ENCODE results near the gene C19orf44. TPM values are rescaled to one million over a fixed set of nuclear protein-coding genes. Genes with fewer than 3 reads are reported as not detected.
A peak's percentile ranks its signal among the peaks of the same experiment; 100 is the strongest.
"Not testable (repeated sequence)": the region's sequence is repeated elsewhere in the genome, so short reads cannot be mapped to it uniquely, and the experiment has no call there.

C19orf44 gene
- total RNA-seq, 1 donor from 2014 or later: 3.3 TPM

DNA sequence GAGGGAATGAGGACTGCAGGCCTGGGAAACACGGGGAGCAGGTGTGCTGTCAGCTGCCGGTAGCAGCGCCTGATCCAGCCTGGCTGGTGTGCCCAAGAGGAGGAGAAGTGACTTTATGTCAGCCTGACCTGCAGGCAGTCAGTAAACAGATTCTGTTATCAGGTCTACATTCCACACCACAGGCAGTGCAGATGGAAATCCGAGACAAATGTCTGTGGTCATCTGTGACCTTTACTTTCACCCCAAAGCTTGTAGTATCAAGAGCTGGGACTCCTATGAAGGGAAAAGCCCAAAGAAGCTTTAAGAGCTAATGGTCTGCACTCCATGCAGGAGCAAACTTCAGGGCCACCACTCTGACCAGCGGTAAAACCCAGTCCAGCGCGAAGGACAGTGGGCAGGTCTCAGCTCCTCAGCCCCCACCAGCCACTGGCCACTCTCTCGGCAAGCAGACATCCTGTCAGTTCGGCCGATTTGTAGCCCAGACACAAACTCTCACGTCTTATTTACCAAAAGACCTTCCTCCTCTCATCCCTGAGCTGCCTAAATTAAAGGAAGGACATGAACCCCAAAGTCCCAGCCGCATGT lies 32.1 kb upstream of the C19orf44 start:
- DNase-seq (ENCODE audit: missing footprints) (no peak), ATAC-seq (no peak)
- intact Hi-C loops (cut with DNase I): no loop called here

GRCh38 chr19:16465239-16465638 lies 31.0 kb upstream of the C19orf44 start:
- intact Hi-C loops (cut with DNase I): no loop called here
- DNase-seq (ENCODE audit: missing footprints) (no peak), ATAC-seq (no peak)

DNA sequence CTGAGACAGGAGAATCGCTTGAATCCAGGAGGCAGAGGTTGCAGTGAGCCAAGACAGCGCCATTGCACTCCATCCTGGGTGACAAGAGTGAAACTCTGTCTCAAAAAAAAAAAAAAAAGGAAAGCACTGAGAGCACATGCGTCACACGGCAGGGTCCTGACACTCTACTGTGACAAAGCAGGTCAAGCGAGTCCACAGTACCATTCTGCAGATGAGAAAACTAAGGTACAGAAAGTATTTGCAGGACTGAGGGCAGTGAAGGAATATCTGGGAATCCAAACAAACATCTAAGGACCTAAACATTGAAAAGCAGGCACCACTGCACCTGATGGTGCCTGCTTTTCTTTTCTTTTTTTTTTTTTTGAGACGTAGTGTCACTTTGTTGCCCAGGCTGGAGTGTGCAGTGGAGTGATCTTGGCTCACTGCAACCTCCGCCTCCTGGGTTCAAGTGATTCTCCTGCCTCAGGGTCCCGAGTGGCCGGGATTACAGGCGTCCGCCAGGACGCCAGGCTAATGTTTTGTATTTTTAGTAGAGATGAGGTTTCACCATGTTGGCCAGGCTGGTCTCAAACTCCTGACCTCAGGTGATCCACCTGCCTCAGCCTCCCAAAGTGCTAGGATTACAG lies 29.3 kb upstream of the C19orf44 start:
- DNase-seq (ENCODE audit: missing footprints); ATAC-seq; intact Hi-C loops (cut with DNase I): not testable (repeated sequence)

- intact Hi-C loops (cut with DNase I): no loop called here
- no peak for ATAC-seq
- peak; percentile 75 for DNase-seq (ENCODE audit: missing footprints)
Measured at GRCh38 chr19:16467581-16467980, 28.6 kb upstream of the C19orf44 start.

DNA sequence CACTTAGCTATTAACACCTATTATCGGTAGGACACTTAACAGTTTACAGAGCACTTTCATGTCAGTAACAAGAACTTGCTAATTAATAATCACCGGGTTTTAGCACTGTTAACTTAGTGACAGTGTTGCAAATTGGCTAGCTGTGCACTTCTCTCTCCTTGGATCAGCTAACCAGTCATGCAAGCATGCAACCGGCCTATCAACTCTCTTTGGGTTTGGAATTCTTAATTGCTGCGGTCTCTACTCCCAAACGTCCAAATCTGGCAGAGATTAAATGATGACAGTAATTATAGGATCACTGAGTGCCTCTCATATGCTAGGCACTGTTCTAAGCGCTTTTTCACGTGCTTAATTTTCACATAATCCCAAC lies 25.7 kb upstream of the C19orf44 start:
- DNase-seq (ENCODE audit: missing footprints) (no peak), ATAC-seq (no peak)
- intact Hi-C loops (cut with DNase I): no loop called here

DNA sequence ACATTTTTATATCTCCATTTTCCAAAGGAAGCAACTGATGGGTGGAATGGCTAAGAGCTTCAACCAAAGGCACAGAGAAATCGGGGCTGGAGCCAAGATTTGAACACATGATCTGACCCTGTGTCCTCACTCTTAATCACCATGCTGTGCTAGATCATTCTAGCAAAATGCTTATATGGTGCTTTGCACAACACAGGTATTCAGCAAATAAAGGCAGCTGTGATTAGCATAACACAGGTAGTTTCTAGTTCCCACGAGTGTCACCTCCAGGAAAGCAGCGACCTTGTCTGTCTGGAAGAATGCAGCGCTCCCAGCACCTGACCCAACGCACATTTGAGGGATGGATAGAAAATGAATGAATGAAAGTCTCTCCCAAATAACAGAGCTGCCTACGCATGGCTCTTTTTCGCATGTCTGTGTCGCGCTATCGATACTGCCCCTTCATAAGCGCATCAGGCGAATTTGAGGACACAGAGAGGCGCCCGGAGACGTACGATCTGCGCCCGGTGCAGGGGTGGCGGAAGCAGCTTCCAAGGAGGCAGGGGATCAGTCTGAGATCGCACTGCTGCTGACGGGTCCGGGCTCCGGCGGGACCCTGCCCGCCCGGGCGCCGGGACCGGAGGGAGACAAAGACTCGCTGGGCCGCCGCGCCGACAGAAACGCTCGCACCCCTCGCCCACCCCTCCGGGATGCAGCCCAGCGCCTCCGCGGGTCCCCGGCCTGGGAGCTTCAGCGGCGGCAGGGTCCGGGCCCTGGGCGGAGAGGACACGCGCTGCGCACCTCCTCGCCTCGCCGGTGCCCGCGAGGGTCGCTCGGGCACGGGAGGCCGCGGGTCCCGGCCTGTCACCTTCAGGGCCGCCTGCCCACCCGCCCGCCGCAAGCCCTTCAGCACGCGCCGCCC lies 25.0 kb upstream of the C19orf44 start:
- intact Hi-C loops (cut with DNase I): no loop called here
- ATAC-seq (no peak), DNase-seq (ENCODE audit: missing footprints) (no peak)

GRCh38 chr19:16472559-16472899 lies 23.7 kb upstream of the C19orf44 start:
- DNase-seq (ENCODE audit: missing footprints); ATAC-seq; intact Hi-C loops (cut with DNase I): not testable (repeated sequence)

DNA sequence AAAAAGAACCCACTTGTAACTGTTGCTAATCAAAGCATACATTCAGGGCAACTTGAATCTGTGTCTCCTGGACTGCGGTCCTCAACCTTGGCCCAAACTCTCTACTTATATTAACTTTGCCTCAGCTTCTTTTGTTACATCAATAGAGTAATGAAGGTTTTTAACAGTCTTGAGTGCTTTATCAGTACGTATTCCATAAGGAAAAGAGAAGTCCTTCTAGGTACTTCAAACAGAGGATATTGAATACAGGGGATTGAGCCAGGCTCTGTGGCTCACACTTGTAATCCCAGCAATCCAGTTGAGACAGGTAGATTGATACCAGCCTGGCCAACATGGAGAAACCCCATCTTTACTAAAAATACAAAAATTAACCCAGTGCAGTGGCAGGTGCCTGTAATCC lies 23.2 kb upstream of the C19orf44 start:
- DNase-seq (ENCODE audit: missing footprints) (no peak), ATAC-seq (no peak)
- intact Hi-C loops (cut with DNase I): no loop called here

DNA sequence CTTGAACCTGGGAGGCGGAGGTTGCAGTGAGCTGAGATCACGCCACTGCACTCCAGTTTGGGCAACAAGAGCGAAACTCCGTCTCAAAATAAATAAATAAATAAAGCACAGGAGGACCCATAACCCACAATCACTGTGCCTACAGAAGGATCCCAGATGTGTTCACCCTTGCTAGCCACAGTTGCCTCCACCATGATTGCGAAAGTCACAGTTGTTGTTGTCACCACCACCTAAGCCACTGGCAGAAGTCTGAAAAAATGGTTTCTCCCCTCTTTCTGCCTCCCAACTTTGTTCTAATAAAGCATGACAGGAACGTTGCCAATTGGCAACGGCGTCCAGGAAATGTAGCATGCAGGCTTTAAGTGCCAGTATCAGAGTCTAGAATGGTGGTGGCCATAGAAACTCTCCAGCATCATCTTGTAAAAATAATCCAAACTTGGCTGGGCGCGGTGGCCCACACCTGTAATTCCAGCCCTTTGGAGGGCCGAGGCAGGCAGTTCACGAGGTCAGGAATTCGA lies 22.3 kb upstream of the C19orf44 start:
- DNase-seq (ENCODE audit: missing footprints) (no peak), ATAC-seq (no peak)
- intact Hi-C loops (cut with DNase I): no loop called here

- no peak for ATAC-seq
- intact Hi-C loops (cut with DNase I): no loop called here
- DNase-seq (ENCODE audit: missing footprints): no peak
Measured at GRCh38 chr19:16476401-16476800, 19.8 kb upstream of the C19orf44 start.

DNA sequence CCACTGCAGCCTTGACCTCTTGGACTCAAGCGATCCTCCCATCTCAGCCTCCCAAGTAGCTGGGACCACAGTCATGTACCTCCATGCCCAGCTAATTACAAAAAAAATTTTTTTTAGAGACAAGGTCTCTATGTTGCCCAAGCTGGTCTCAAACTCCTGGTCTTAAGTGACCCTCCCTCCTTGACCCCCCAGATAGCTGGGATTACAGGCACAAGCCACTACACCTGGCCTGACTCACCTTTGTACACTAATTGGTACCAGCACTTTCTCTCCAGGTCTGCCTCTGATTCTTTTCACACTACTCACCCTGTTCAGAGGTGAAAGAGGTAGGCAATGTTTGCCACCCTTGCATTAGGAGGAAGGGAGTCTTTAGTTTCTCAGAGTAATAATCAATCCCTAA lies 18.9 kb upstream of the C19orf44 start:
- no peak for ATAC-seq
- intact Hi-C loops (cut with DNase I): no loop called here
- no peak for DNase-seq (ENCODE audit: missing footprints)

- ATAC-seq (no peak), DNase-seq (ENCODE audit: missing footprints) (no peak)
- intact Hi-C loops (cut with DNase I): no loop called here
Measured at GRCh38 chr19:16482745-16483144, 13.4 kb upstream of the C19orf44 start.

DNA sequence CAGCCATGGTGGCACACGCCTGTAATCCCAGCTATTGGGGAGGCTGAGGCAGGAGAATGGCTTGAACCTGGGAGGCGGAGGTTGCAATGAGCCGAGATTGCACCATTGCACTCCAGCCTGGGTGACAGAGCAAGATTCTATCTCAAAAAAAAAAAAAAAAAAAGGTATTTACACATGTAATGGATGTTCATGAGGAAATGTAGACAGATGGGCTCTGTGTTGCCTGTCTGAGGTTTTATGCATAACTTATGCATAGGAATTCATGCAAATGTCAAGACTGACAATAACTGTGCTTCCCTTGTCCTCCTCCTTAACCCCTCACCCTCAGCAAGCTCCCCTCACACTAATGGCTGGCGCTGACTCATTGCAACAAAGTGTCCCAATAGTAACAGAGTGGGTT lies 9.7 kb upstream of the C19orf44 start:
- DNase-seq (ENCODE audit: missing footprints); ATAC-seq: not testable (repeated sequence)
- intact Hi-C loops (cut with DNase I): loop anchor here (5.0 kb wide), 1 partner anchor 59 kb away; no protein-coding TSS in a partner anchor

DNA sequence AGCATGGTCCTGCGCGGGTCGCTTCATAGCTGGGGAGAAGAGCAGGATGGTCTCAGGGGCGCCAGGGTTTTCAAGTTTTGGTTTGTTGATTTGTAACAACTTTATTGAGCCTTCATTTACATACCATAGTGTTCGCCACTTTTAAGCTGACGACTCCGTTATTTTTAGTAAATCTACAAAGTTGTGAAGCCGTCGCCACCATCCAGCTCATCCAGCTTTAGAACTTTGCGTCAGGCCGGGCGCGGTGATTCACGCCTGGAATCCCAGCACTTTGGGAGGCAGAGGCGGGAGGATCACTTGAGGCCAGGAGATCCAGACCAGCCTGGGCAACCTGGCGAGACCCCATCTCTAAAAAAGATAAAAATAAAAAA lies 404 bp downstream of the C19orf44 start:
- intact Hi-C loops (cut with DNase I): loop anchor here (5.0 kb wide), 1 partner anchor 59 kb away; no protein-coding TSS in a partner anchor
- DNase-seq (ENCODE audit: missing footprints): no peak
- ATAC-seq: no peak

- ATAC-seq: no peak
- intact Hi-C loops (cut with DNase I): loop anchor here (5.0 kb wide), 1 partner anchor 60 kb away; no protein-coding TSS in a partner anchor
Measured at GRCh38 chr19:16497042-16497441, 848 bp downstream of the C19orf44 start.

DNA sequence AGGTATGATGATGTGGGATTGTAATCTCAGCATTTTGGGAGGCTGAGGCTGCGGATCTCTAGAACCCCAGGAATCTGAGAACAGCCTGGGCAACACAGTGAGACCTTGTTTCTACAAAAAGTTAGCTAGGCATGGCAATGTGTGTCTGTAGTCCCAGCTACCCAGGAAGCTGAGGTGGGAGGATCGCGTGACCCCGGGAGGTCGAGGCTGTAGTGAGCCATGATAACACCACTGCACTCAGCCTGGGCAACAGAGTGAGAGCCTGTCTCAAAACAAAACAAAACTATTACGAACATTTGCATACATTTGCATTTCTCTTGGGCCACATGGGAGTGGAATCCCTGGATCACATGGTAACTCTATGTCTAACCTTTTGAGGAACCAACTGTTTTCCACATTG lies 1.6 kb downstream of the C19orf44 start:
- no peak for ATAC-seq
- no peak for DNase-seq (ENCODE audit: missing footprints)
- intact Hi-C loops (cut with DNase I): loop anchor here (5.0 kb wide), 1 partner anchor 61 kb away; no protein-coding TSS in a partner anchor

More at GRCh38 chr19:16497042-16497441, 848 bp downstream of the C19orf44 start:
- no peak for DNase-seq (ENCODE audit: missing footprints)

GRCh38 chr19:16504271-16504670 lies 8.1 kb downstream of the C19orf44 start:
- ATAC-seq (no peak), DNase-seq (ENCODE audit: missing footprints) (no peak)
- intact Hi-C loops (cut with DNase I): no loop called here

DNA sequence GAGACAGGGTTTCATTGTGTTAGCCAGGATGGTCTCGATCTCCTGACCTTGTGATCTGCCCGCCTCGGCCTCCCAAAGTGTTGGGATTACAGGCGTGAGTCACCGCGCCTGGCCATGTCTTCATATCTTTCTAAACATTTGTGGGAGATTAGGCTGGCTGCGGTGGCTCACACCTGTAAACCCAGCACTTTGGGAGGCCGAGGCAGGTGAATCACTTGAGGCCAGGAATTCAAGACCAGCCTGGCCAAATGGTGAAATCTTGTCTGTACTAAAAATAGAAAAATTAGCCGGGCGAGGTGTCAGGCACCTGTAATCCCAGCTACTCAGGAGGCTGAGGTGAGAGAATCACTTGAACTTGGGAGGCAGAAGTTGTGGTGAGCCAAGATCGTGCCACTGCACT lies 10.0 kb downstream of the C19orf44 start:
- DNase-seq (ENCODE audit: missing footprints); ATAC-seq: not testable (repeated sequence)

GRCh38 chr19:16506961-16507360 lies 10.8 kb downstream of the C19orf44 start:
- no peak for ATAC-seq
- no peak for DNase-seq (ENCODE audit: missing footprints)
- intact Hi-C loops (cut with DNase I): no loop called here

More for the DNA sequence above, 10.0 kb downstream of the C19orf44 start:
- intact Hi-C loops (cut with DNase I): not testable (repeated sequence)

Measured in Right ventricle myocardium inferior (tissue), 1 donor.